ENCODE measurements around the gene CTNNA2.

The CTNNA2 gene

GRCh38 chr2:80053522-80054345, 540.9 kb downstream of the CTNNA2 start:
- ChIA-PET CTCF (interaction anchor here (1.5 kb wide), 1 partner anchor 20 kb away, joined by 3 read pairs; no protein-coding TSS in a partner anchor), POLR2A (no interaction called here)
- no peak for DNase-seq (ENCODE audit: extremely low spot score)
- TF ChIP-seq, protein P1, sequence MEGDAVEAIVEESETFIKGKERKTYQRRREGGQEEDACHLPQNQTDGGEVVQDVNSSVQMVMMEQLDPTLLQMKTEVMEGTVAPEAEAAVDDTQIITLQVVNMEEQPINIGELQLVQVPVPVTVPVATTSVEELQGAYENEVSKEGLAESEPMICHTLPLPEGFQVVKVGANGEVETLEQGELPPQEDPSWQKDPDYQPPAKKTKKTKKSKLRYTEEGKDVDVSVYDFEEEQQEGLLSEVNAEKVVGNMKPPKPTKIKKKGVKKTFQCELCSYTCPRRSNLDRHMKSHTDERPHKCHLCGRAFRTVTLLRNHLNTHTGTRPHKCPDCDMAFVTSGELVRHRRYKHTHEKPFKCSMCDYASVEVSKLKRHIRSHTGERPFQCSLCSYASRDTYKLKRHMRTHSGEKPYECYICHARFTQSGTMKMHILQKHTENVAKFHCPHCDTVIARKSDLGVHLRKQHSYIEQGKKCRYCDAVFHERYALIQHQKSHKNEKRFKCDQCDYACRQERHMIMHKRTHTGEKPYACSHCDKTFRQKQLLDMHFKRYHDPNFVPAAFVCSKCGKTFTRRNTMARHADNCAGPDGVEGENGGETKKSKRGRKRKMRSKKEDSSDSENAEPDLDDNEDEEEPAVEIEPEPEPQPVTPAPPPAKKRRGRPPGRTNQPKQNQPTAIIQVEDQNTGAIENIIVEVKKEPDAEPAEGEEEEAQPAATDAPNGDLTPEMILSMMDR (IDR thresholded peaks at IDR 0.05; ENCODE audit: control extremely low read depth, extremely low read depth, low read depth, missing control alignments) = no peak

- no peak for DNase-seq (ENCODE audit: extremely low spot score)
- ChIA-PET POLR2A (no interaction called here), CTCF (interaction anchor here (1.5 kb wide), 1 partner anchor 19 kb away, joined by 3 read pairs; no protein-coding TSS in a partner anchor)
- TF ChIP-seq, protein P1 (IDR thresholded peaks at IDR 0.05; ENCODE audit: control extremely low read depth, extremely low read depth, low read depth, missing control alignments) = no peak
These were observed 541.5 kb downstream of the CTNNA2 start for GRCh38 chr2:80054346-80054675.

DNA sequence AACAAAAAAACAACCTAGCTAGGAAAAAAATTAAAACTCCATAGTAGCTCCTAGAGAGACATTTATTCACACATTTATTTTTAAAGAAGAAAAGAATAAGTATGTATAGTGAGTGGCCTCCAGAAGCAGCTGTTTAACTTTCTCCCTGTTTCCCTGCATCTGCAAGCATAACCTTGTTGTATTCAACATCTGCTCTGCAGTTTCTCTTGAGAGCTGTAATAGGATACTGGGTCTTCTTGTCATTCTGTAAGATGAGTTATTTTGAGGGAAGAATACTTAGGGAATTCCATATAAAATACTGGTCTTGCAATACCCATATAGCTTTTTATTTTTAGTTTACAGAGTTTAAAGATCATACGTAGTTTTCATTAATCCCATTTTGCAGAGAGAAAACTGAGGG, 545.1 kb downstream of the CTNNA2 start:
- TF ChIP-seq, protein P1 (IDR thresholded peaks at IDR 0.05; ENCODE audit: control extremely low read depth, extremely low read depth, low read depth, missing control alignments) = no peak
- POLR2A ChIA-PET = no interaction called here
- CTCF ChIA-PET = interaction anchor here (0.7 to 2.5 kb wide), 3 partner anchors 14 to 181 kb away, joined by 3 to 6 read pairs (median 3); no protein-coding TSS in a partner anchor
- DNase-seq (ENCODE audit: extremely low spot score) = no peak

DNA sequence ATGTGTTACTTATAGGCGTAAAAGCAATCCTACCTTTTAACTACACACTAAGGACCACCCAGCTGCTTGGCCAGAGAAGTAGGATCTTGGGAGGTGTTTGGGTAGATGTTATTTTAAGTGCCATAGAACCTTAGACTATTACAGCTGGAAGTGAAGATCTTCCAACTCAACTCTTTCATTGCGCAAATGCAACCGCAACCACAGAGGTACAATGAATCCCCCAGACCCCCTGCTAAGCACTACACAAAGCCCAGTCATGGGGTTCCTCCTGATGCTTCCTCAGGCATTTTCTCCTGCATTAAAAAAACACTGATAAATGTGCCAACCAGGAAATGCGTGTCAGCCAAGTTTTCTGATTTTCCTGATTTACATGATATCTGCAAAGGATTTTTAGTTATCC, 545.7 kb downstream of the CTNNA2 start:
- TF ChIP-seq, protein P1 (IDR thresholded peaks at IDR 0.05; ENCODE audit: control extremely low read depth, extremely low read depth, low read depth, missing control alignments) = no peak
- ChIA-PET POLR2A (no interaction called here), CTCF (interaction anchor here (0.7 to 2.5 kb wide), 2 partner anchors 13 to 22 kb away, joined by 3 to 6 read pairs; no protein-coding TSS in a partner anchor)
- DNase-seq (ENCODE audit: extremely low spot score) = no peak

GRCh38 chr2:80059447-80059846, 546.6 kb downstream of the CTNNA2 start:
- DNase-seq (ENCODE audit: extremely low spot score) = no peak
- TF ChIP-seq, protein P1 (IDR thresholded peaks at IDR 0.05; ENCODE audit: control extremely low read depth, extremely low read depth, low read depth, missing control alignments) = no peak
- CTCF ChIA-PET = no interaction called here
- POLR2A ChIA-PET = no interaction called here

DNA sequence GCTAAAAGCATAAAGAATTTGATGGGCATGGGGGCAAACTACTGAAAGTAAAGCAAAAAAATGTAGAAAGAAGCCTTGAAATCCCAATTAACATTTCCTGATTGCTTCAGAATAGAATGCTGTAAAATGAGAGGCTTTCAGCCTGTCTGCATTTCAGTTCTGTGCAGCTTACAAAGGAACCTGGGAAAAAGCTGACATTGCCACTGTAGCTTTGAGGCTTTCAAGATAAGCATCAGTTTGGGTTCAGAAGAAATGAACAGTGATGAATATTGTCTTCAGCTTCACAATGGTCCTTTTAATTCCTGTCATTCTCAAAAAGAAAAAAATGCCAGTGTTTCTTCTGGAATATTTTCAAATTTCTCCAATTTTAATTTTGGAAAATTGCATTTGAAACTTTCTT, 549.0 kb downstream of the CTNNA2 start:
- POLR2A ChIA-PET = no interaction called here
- CTCF ChIA-PET = no interaction called here
- DNase-seq (ENCODE audit: extremely low spot score) = no peak
- TF ChIP-seq, protein P1 (IDR thresholded peaks at IDR 0.05; ENCODE audit: control extremely low read depth, extremely low read depth, low read depth, missing control alignments) = no peak
